GM10248 (cell line): ENCODE data around the gene CABLES1.

Source experiments
- CTCF ChIA-PET: fragments of 300-600 bp; sonication (Branson Sonifier 250); formaldehyde crosslinking; extraction: SDS; loops from one replicate; lab custom pipeline; 2021; ENCODE audit warnings: antibody characterized with exemption; lab: Yijun Ruan, JAX
- POLR2A ChIA-PET: fragments of 350-650 bp; sonication (Branson Sonifier 250); formaldehyde crosslinking; extraction: SDS; loops from one replicate; lab custom pipeline; 2020; ENCODE audit warnings: antibody characterized with exemption; lab: Yijun Ruan, JAX
- DNase-seq: peaks from one replicate; pipeline ENCODE4 v3.0.0; 2012; ENCODE audit errors: extremely low spot score
- TF ChIP-seq, protein P1 (sequence below): IDR thresholded peaks from 2 replicates; pipeline ENCODE4 v1.5.1; 2012; ENCODE audit warnings: mild to moderate bottlenecking, low read depth; ENCODE audit errors: extremely low read depth, missing control alignments, control extremely low read depth

Gene CABLES1

DNA sequence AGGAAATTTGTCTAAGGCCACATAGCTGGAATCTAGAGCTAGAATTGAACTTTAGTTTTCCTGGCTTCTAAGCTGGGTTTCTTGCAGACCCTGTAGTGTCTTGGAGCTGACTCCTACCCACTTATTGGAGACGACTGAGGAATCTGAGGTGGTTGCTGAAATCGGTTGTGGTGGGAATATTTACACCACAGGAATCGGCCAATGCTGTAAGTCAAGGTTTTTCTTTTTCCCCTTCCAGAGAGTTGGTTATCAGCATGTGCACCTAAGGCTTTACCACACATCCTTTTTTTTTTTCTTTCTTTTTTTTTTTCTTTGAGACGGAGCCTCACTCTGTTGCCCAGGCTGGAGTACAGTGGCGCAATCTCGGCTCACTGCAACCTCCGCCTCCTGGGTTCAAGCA, 9.4 kb downstream of the CABLES1 start:
- DNase-seq = no peak

DNA sequence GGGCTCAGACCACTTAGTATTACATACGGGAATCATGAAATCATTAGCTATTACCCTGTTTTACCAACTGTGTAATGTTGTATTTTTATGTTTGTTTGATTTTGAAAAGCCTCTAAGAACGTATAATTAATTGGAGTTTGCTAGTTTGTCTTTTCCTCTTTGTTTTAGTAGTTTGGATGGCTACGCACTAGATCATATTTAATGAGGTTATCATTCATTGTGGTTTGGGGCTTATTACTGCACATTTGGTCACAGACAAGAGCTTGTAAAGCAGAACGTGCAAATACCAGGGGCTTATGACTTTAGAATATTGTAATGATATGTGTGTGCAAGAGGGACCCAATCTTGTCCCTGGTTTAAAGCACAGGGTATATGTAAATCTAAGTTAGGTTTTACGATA, 10.3 kb downstream of the CABLES1 start:
- POLR2A ChIA-PET = no interaction called here
- TF ChIP-seq, protein P1, sequence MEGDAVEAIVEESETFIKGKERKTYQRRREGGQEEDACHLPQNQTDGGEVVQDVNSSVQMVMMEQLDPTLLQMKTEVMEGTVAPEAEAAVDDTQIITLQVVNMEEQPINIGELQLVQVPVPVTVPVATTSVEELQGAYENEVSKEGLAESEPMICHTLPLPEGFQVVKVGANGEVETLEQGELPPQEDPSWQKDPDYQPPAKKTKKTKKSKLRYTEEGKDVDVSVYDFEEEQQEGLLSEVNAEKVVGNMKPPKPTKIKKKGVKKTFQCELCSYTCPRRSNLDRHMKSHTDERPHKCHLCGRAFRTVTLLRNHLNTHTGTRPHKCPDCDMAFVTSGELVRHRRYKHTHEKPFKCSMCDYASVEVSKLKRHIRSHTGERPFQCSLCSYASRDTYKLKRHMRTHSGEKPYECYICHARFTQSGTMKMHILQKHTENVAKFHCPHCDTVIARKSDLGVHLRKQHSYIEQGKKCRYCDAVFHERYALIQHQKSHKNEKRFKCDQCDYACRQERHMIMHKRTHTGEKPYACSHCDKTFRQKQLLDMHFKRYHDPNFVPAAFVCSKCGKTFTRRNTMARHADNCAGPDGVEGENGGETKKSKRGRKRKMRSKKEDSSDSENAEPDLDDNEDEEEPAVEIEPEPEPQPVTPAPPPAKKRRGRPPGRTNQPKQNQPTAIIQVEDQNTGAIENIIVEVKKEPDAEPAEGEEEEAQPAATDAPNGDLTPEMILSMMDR = no peak
- no peak for DNase-seq
- CTCF ChIA-PET = interaction anchor here (0.9 to 2.7 kb wide), 5 partner anchors 8 to 266 kb away, joined by 3 to 10 read pairs (median 4); no protein-coding TSS in a partner anchor

More for the DNA sequence above, 9.4 kb downstream of the CABLES1 start:
- ChIA-PET CTCF (interaction anchor here (1.8 kb wide), 1 partner anchor 12 kb away, joined by 4 read pairs; no protein-coding TSS in a partner anchor), POLR2A (no interaction called here)
- TF ChIP-seq, protein P1 = no peak

DNA sequence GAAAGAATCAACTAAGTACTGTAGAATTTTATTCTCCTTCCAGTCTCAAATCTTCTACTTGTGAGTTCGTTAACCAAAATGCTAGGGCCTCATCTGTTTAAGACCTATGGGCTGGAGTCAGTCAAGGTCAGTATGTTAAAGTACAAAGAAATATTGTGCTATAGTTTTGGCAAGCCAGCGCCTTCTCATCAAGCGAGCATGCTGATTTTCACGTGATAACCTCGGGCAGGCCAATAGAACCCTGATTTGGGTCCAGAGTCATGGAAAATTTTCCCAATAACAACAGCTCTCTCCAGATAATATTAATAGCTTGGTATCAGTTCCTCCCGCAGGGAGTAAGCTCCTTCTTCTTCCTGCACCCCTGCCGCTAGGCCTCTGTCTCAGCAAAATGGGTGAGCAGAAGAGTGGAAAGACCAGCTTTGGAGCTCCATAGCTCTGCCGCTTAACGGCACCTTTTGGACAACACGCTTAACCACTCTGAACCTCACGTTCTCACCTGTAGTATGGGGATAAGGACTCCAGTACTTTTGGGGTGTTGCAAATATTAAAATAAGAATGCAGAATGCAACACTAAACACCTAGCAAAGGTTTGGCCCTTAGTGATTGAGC, 11.7 kb downstream of the CABLES1 start:
- TF ChIP-seq, protein P1 = no peak
- ChIA-PET POLR2A (interaction anchor here (0.6 kb wide), 2 partner anchors 77 to 165 kb away, joined by 3 to 4 read pairs; no protein-coding TSS in a partner anchor), CTCF (interaction anchor here (0.8 to 2.7 kb wide), 6 partner anchors 8 to 265 kb away, joined by 3 to 11 read pairs (median 4); partner anchors contain the start of gene CABLES1)
- no peak for DNase-seq

DNA sequence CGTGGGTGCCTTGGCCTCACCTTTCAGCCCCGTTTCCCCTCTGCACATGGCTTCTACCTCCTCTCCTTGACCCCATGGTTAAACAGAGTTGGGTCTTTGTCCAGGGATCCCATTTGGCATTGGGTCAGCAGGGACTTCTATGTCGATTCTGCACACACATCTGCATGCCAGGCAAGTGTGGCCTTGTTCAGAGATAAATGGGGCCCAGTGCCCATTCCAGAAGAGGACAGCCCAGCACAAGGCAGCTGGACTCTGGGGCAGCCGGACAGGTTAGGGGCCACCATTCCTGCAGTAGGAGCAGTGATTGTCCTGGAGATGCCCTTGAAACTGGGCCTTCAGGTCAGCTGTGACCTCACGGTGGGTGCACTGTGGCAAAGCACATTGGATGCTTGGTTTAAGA, 13.1 kb downstream of the CABLES1 start:
- ChIA-PET POLR2A (no interaction called here), CTCF (interaction anchor here (1.4 kb wide), 1 partner anchor 89 kb away, joined by 3 read pairs; no protein-coding TSS in a partner anchor)
- no peak for DNase-seq
- TF ChIP-seq, protein P1 = no peak

GRCh38 chr18:23149570-23149969, 14.3 kb downstream of the CABLES1 start:
- POLR2A ChIA-PET = no interaction called here
- no peak for DNase-seq
- CTCF ChIA-PET = no interaction called here
- TF ChIP-seq, protein P1 = no peak

DNA sequence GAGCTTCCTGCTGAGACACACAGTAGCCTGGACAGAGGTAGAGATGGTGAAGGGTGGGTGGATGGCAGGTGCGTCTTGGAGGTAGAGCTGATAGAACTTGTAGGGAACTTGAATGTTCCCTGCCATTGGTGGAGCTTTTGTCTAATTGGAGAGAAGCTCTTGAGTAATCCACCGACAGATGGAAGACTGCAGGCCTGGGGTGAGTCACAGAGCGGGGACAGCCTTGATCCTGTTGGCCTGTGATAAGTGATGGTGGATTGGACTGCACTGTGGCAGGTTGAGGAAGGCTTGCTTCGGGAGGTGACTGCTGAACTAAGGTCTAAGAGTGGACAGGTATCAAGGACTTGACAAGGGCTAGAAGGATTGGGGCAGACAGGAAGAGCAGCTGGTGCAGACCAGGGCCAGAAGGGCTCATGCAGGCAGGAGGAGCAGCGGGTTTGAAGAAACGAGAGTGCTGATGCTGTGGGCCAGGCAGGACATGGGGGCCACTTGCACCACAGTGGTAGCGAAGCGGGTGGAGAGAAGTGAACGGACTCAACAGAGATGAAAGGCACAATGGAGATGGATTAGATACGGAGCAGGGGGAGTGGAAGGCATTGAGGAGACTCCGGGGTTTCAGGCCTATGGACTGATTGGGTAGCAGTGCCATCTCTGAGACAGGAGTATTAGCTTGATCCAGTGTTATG, 16.3 kb downstream of the CABLES1 start:
- ChIA-PET CTCF (interaction anchor here (0.6 to 1.7 kb wide), 3 partner anchors 20 to 77 kb away, joined by 3 to 4 read pairs (median 3); no protein-coding TSS in a partner anchor), POLR2A (no interaction called here)
- TF ChIP-seq, protein P1 = no peak
- DNase-seq = no peak
